GM19043 (cell line): ENCODE results near the gene COTL1.

ENCODE experiments used
- ATAC-seq: cut with Tn5 transposase; IDR thresholded peaks from one replicate; pipeline ENCODE4 v1.9.1; 2021; ENCODE audit warnings: low read depth; ENCODE audit not compliant: unreplicated experiment

The COTL1 gene

DNA sequence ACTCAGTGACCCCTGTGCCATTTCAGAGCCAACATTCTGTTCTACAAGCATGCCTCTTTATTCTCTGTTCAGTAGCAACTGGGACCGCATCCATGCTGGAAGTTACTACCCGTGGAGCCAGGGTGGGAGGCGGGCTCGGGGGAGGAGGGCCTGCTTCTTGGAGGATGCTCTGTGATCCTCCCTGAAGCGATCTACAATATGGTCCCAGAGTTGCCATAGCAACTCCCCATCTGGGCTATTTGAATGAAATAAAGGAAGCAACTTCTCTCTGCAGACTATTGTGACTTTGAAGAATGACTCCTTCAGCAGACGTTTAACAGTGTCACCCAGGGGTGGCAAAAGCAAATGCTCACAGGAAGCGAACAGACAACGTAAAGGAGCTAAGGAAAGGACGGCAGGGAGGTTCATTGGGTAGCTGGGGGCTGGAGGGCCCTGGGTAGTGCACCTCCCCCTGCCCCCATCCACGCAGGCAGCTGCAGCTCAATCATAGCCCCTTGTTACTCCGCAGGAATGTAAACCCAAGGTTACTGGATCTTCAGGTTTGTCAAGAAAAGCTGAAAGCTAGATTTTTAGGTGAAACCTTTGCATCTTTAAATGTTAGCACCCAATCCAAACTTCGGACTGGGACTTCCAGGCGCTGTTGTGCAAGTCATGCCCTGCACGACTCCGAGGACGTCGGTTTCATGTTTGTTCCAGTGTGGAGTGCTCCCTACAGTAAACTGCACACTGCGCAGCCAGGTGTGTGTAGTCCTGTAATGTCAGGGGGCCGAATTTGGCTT is 62.3 kb downstream of the COTL1 start:
- no peak for ATAC-seq

DNA sequence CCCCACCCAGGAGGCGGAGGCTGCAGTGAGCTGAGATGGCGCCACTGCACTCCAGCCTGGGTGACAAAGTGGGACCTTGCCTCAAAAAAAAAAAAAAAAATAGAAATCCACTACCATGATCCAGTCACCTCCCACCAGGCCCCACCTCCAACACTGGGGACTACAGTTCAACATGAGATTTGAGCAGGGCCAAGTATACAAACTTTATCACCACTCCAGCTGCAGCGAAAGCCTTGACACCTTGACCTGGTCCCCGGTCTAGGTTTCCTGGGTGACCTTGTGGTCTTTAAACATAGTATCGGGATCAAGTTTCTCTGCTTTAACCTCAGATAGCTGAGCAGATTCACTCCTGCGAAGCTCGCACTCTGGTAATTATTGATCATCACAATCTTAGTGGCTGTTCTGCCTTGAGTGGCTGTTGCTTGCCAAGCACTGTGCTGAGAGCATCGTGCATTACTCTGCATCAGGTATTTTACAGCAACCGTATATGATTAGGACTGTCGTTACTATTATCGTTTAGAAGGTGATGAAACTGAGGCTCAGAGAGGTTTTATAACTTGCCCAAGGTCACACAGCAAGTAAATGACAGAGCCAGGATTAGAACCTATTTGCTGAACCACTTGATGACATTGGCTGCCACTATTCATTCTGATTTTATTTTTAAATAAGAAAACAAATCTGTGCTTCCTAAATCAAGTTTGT is 63.1 kb downstream of the COTL1 start:
- ATAC-seq: no peak

DNA sequence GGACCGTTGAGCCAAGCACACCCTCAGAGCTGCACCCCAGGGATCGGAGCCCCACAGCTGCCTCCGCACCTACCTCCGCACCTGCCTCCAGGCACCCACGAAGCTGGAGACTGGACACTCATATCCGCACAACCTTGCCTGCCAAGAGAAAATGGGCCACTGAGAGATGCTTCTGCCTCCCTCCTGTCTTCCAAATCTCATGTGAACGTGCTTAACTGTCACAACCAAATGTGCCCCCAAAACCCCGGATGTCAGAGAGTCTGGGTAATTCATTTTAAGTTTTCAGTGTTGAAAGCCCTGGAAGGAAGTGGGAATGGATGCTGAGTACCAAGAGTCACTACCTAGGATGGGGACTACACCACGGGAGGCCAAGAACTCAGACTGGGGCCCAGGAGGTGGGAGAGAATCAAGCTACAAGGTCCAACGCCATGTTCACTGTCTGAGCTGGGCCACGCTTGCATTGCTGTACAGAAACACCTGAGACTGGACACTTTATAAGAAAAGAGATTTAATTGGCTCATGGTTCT is 63.9 kb downstream of the COTL1 start:
- no peak for ATAC-seq

DNA sequence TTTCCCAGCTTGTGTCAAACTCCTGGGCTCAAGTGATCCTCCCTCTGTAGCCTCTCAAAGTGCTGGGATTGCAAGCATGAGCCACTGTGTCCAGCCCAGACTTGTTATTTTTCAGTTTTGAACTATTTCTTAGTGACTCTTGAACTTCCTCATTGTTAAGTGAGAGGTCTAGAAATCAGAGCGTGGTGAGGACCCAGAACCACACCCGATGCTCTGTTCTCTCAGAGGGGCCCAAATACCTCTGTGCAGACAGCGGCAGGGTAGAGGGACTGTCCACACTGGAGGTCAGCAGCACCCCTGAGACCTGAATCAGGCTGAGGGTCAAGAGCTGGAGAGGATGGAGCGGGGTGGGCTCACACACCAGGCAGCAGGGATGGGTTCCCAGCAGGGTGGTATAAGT is 65.7 kb downstream of the COTL1 start:
- no peak for ATAC-seq

DNA sequence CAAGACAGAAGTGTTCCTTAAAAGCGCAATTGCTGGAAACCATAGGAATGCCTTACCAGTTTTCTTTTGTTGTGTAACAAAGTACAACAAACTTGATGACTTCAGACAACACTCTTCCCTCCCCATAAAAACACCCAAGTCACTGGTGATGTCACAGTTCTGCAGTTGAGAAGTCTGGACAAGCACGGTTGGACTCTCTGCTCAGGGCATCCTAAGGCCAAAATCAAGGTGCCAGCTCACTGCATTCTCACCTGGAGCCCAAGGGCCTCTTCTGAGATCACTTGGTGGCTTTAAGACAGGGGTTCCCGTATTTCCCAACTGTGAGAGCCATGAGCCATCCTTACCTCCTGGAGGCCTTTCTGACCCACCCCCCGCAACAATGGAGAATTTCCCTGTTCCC is 67.8 kb downstream of the COTL1 start:
- ATAC-seq: no peak

DNA sequence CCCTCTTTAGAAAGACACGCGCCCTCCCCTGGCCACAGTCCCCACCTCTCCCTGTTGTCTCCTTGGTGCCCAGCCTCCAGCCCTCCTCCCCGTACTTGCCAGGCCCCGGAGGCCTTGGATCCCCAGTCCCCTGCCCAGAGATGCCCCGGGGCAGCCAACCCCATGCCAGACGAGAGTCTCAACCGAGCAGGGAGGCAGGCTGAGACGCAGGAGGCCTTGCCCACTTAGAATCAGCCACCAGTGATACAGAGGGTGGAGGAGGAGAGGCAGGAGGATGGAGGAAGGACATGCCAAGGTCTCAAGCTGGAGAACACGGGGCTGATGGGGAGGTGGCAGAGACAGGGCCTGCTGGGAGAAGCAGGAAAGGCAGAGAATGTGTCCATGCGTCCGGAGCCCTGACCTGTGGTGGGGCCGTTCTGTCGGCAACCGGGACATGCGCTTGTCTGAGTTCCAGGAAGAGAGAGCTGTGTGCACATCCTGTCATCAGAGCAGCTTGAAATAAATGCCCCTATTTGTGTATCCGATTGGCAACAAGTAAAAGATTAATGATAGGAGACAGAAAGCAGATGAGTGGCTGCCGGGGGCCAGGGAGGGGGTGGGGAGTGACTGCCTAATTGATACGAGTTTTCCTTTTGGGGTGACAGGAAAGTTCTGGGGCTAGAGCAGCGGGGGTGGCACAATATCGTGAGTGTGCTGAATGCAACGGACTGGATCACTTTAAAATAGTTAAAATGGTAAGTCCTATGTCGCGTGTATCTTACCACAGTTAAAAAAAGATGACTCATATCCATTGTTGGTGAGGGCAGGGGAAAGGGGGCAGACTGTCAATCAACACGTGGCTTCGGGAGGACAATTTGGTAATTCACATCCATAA is 68.7 kb downstream of the COTL1 start:
- no peak for ATAC-seq

DNA sequence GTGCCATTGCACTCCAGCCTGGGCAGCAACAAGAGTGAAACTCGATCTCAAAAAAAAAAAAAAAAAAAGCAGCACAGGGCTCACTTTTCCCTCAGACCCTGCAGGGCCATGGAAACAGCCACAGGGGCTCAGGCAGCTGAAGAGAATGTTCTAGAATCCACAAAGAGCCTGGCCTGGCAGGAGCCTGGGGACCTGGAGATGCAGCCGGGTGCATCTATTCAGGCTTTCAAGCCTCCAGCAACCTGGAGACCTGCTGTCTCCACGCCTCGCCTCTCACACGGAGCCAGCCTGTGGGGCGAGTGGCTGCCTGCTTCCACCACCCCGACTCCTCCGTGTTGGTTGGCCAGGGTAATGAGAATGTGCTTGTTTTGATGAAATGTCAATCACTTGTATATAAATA is 69.4 kb downstream of the COTL1 start:
- ATAC-seq: no peak

DNA sequence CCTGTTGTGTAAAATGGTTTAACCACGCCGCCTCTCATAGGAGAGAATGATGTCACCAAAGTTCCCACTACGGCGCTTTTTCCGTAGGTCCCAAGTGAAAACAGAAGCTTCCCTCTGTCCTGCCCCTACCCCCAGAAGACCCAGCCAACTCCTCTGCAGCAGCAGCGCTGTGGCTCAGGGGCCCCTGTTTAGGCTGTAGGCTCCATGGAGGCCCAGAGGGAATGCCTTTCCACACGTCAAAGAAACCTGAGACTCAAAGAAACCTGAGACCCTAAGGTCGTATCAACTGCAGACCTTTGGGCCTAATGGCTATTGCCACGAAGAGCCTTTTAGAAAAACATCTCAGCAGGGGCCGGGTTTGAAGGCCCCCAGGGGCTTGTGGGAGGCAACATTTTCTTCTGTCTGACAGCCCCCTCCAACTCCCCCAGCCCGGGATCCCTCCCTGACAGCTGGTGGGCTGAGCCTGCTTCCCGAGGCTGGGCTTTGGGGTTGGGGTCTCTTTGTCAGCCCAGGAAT is 70.3 kb downstream of the COTL1 start:
- no peak for ATAC-seq

DNA sequence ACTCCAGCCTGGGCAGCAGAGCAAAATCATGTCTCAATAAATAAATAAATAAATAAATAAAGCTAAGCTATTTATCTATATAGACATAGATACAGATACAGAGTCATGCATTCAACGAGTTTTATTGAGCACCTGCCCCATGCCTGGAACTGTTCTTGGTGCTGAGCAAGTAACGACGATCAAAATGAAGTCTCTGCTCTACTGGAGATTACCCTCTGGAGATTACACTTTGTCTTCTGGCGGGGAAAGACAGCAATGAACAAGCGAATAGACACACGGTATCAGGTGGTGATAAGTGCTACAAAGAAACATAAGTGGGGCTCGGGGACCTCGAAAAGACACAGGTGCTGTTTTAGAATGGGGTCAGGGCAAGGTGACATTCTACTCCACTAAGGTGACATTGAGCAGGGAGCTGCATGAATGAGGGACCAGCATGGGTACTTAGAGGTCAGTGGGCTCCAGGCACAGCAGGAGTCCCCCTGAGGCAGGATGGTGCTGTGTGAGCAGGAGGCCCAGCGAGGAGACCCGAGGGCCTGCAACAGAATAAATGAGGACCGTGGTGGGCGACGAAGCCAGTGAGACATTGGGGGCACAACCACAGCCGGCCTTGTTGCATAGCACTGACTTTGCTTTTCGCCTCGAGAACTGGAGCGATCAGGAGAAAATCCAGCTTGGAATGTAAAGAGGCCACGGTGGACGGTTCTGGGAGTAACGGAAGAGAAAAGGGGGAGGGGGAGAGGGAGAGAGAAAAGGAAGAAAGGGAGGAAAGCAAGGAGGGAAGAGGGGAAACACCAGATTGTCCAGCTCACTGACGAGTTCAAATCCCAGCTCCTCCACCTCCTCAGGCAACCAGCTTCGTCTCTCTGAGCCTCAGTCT is 71.0 kb downstream of the COTL1 start:
- ATAC-seq: no peak

DNA sequence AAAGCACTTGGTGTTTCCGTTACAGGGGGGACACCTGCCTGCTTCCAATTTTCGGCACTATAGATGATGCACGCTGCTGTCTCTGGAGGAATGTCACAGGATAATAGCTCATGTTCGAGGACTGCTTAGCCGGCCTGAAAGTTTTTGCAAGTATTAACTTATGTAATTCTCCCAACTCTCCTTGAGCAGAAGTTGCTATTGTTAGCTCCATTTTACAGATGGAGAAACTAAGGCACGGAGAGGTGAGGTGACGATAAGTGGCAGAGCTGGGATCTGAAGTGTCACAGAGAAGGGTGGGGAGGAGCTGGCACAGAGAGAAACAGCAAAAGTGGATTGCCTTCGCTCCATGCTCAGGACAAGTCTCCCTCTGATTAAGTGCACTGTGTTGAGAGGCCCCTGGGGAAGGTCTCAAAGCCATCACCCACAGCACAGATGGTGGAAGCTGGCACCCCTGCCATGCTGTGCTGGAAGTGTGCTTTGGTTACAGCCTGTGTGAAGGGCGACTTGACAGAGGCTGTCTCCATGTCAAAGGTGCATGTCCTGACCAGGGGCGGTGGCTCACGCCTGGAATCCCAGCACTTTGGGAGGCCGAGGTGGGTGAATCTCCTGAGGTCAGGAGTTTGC is 72.7 kb downstream of the COTL1 start:
- ATAC-seq: no peak

DNA sequence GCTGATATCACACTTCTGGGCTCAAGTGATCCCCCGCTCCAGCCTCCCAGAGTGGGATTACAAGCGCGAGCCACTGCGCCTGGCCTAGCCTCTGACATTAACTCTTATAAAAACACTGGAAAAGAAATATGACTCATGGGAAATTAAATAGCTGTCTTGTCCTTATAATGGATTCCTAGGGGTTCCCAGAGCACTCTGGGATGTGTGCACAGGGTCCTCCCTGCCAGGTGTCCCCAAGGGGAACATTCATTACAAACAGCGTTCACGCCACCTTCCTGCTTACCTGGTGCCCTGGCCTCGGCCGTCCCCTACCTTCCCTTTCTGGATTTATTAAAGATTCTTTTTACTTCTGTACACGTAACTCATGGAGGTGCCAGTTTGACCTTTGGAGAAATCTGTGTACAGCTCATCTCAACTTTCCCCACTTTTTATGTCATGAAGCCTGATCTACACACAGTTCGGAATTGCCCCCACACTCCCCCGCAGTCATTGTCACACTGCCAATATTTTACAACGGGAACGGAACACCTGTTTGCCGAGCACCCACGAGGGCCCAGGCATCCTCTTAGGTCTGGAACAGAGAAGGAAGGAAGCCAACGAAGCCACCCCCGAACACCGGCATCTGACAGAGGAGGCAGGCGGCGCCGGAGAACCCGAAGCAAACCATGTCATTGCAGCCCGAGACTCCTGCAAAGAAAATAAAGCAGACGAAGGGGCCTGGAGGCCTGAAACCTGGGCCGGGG is 73.7 kb downstream of the COTL1 start:
- no peak for ATAC-seq

DNA sequence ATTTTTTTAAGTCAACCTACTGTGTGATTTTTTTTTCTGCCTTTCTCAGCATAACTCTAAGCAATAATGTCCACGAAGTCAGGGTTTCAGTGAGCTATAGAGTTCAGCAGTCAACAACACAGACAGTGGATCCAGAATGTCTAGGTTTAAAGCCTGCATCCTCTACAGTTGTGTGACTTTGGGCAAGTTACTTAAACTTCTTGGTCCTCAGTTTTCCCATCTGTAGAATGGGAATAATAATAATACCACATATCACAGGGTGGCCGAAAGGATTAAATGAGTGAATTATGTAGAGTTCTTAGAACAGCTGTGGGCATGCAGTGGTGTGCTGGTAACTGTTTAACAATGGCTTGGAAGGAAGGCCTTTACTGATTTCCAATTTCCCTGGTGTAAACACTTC is 74.6 kb downstream of the COTL1 start:
- no peak for ATAC-seq

DNA sequence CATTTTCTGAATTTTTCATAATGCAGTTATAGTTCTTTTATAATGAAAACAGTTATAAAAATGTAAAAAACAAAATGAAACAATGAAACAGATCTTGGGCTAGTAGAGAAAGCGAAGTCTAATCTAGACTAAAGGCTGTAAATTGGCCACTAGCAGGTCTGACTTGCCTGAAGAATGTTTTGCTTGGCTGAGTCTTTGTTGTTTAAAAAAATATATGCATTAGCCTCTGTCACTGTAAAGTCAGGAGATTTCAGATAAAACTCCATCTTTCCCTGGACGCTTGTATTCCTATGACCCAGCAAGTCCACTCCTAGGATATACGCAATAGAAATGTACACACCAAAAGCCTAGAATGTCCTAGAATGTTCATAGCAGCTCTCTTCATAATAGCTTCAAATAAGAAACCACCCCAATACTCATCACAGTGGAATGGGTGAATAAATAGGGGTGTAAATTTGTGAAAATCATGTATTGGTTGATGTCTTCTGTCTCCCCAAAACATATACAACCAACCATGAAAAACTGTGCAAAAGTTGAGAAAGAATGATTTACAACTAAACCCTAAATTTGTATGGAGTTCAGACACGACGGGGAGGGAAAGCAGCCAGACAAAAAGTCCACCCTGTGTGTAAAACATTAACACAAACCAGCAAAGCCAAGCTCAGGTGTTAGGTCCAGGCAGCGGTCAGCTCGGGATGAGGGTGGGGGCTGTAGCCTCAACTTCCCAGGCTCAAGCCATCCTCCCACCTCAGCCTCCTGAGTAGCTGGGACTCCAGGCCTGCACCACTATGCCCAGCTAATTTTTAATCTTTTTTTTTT is 75.7 kb downstream of the COTL1 start:
- no peak for ATAC-seq

DNA sequence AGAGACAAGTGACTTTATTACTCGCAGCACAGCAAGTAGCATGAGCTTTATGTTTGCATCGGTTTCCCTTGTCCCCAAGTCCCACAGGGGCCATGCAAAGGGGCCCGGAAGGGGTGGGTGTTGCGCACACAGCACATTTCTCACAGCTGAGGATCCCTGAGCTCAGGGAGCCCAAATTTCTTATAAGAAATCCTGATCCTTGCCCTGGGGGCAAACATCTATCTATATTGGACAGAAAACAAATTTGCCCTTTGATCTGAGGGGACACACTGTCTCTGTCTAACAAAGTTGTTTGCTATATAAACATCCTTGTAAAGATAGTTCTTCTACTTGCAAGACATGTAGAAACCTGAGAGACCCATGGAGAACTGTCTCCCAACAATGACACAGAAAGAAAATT is 77.7 kb downstream of the COTL1 start:
- ATAC-seq: no peak

DNA sequence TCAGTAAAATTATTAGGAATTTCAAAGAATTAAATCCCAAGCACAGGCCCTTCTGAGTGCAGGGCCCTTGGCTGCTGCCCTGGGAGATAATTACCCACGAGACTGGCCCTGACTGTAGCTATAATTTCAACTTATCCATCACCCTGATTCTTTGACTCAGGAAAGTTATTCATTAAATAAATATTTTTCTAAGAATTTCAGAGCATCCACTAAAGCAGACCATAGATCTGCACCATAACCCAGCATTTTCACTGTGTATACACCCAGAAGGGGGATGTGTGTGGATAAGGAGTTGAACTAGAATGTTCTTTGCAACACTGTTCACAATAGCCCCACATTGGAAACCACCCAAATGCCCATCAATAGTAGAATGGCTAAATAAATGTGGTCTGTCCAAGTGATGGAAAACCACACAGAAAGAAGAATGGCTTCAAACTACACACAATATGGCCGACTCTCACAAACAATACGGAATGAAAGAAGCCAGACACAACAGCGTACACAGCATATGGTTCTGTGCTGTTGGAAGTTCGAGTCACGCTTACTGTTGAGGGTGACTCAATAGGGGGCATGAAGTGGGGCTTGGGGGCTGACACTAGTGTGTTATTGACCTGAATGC is 79.5 kb downstream of the COTL1 start:
- ATAC-seq: no peak

DNA sequence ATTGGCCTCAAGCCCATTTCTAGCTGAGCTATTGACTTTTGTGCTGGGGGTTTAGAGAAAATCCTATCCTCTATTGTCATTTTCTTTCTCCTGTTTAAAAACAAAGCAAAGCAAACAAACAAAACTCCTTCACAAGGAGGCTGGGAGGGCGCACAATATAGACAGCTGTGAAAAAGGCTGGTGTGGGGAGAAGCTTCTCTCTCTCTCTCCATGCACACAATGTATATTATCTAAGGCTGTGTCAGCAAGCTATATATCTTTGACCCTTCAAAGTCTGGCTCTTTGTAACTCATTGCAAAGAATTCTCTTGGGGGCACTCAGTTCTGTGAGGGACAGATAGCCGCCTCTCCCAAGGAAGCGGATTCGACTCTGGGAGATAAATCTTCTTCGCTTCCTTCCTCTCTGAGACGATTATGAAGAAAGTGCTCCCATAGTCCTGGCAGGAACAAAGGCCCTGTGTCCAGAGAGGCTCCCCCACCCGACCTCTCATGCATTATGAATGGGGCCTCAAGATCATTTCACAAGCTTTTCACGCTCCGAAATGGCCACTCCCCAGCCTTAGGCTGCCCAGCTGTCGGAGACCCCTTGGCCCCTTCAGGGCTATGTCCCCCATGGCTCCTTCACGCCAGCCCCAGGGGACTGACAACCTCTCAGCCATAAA is 80.3 kb downstream of the COTL1 start:
- no peak for ATAC-seq

DNA sequence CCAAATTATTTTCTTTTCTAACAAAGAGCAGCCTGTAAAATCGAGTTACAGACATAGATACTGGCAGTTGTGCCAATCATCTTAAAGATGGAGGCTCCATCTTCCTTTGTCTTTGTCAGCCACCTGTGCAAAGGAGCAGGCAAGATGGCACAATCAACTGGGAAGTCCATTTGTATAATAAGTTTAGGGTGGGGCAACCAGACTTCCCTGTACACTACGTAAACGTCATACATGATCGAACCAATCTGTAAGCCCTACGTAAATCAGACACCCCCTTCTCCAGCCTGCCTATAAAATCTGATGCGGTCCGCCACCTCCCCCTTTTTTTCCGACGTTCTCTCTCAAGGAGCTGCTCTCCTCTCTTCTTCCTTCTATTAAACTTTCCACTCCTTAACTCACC is 82.0 kb downstream of the COTL1 start:
- ATAC-seq: no peak
